ENCODE data around the gene METTL27.

METTL27 gene

GRCh38 chr7:73880755-73881328 lies 38.5 kb upstream of the METTL27 start:
- Histone ChIP-seq H3K27me3 (peaks cover 27% of the 10 kb centered on the region), H3K36me3 (no peaks in the 10 kb centered on the region), H3K4me3 (ENCODE audit: low read depth in 1 of 2, low read length in 1 of 2) (no peak overlapping the region), H3K9me3 (no peaks in the 10 kb centered on the region), H3K4me1 (ENCODE audit: control insufficient read depth in 1 of 2, insufficient read depth in 1 of 2, low read depth in 1 of 2, low read length in 1 of 2) (no peaks in the 10 kb centered on the region), H3K27ac (no peak overlapping the region)
- no peak for TF ChIP-seq CTCF (IDR thresholded peaks at IDR 0.05)

GRCh38 chr7:73879977-73880681 lies 37.8 kb upstream of the METTL27 start:
- no peak overlapping the region for H3K27ac ChIP-seq

GRCh38 chr7:73876973-73877372 lies 34.7 kb upstream of the METTL27 start:
- Histone ChIP-seq H3K36me3 (no peaks in the 10 kb centered on the region), H3K4me3 (ENCODE audit: low read depth in 1 of 2, low read length in 1 of 2) (no peak overlapping the region), H3K9me3 (no peaks in the 10 kb centered on the region), H3K4me1 (ENCODE audit: control insufficient read depth in 1 of 2, insufficient read depth in 1 of 2, low read depth in 1 of 2, low read length in 1 of 2) (no peaks in the 10 kb centered on the region), H3K27me3 (peaks cover 9% of the 10 kb centered on the region), H3K27ac (no peak overlapping the region)
- no peak for TF ChIP-seq CTCF (IDR thresholded peaks at IDR 0.05)

More at GRCh38 chr7:73879977-73880681, 37.8 kb upstream of the METTL27 start:
- H3K27me3 ChIP-seq, result peaks cover 20% of the 10 kb centered on the region
- H3K9me3 ChIP-seq, result no peaks in the 10 kb centered on the region
- TF ChIP-seq CTCF (IDR thresholded peaks at IDR 0.05), result no peak
- no peak overlapping the region for H3K4me3 ChIP-seq (ENCODE audit: low read depth in 1 of 2, low read length in 1 of 2)
- H3K36me3 ChIP-seq, result no peaks in the 10 kb centered on the region
- no peaks in the 10 kb centered on the region for H3K4me1 ChIP-seq (ENCODE audit: control insufficient read depth in 1 of 2, insufficient read depth in 1 of 2, low read depth in 1 of 2, low read length in 1 of 2)

GRCh38 chr7:73876361-73876760 lies 34.0 kb upstream of the METTL27 start:
- Histone ChIP-seq H3K4me3 (ENCODE audit: low read depth in 1 of 2, low read length in 1 of 2) (no peak overlapping the region), H3K36me3 (no peaks in the 10 kb centered on the region), H3K27me3 (peaks cover 9% of the 10 kb centered on the region), H3K27ac (no peak overlapping the region), H3K4me1 (ENCODE audit: control insufficient read depth in 1 of 2, insufficient read depth in 1 of 2, low read depth in 1 of 2, low read length in 1 of 2) (no peaks in the 10 kb centered on the region), H3K9me3 (no peaks in the 10 kb centered on the region)
- TF ChIP-seq CTCF (IDR thresholded peaks at IDR 0.05), result no peak

- no peak overlapping the region for H3K4me3 ChIP-seq (ENCODE audit: low read depth in 1 of 2, low read length in 1 of 2)
- no peaks in the 10 kb centered on the region for H3K27me3 ChIP-seq
- H3K27ac ChIP-seq, result no peak overlapping the region
Measured at GRCh38 chr7:73872056-73872908, 30.0 kb upstream of the METTL27 start.

More at GRCh38 chr7:73872056-73872908, 30.0 kb upstream of the METTL27 start:
- H3K36me3 ChIP-seq, result no peaks in the 10 kb centered on the region
- H3K9me3 ChIP-seq, result no peaks in the 10 kb centered on the region
- no peaks in the 10 kb centered on the region for H3K4me1 ChIP-seq (ENCODE audit: control insufficient read depth in 1 of 2, insufficient read depth in 1 of 2, low read depth in 1 of 2, low read length in 1 of 2)
- no peak for TF ChIP-seq CTCF (IDR thresholded peaks at IDR 0.05)

Data from neutrophil (primary cell).